HS-5 (cell line): ENCODE measurements around the gene RNASE7.

Source experiments
- DNase-seq: peaks from one replicate; pipeline ENCODE4 v3.0.0-alpha.2; 2012; ENCODE audit warnings: low read depth

The RNASE7 gene

GRCh38 chr14:21068521-21069387 lies 26.6 kb downstream of the RNASE7 start:
- DNase-seq = no peak

DNA sequence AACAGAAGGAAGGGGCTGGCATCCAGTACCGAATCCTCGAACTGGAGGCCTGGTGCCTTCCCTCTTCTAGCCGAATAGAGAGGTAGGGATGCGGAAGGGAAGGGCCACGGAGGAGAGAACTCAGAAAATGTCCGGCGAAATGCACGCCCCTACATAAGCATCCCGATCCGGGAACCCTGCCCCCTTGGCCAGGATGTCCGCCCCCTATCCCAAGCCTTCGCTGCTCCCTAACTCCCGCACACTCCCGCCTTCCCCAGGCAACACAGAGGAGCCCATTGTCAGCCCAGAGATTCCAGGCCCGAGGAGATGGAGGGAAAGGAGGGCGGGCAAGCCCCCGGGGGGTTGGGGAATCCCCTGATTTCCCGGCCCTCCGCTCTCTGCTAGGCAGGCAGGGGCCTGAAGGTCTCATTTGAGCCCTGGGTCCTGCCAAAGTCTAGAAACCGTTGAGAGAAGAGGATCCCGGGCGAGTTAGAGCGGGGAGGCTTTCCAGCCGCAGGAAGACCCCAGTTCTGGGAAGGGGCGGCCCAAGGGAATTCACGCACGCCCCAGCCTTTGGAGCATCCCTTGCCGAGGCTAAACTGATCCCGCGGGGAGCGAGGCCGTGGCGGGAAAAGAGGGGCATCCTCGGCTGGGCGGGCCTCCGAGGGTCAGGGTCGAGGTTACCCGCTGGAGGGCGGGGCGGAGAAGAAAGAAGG lies 27.4 kb downstream of the RNASE7 start:
- DNase-seq = no peak

GRCh38 chr14:21070083-21070609 lies 28.0 kb downstream of the RNASE7 start, which contains the start of gene ARHGEF40:
Gene ARHGEF40 (plus strand): TSS chr14:21070304. CDS start chr14:21070397, 93 bp downstream.
- no peak for DNase-seq

DNA sequence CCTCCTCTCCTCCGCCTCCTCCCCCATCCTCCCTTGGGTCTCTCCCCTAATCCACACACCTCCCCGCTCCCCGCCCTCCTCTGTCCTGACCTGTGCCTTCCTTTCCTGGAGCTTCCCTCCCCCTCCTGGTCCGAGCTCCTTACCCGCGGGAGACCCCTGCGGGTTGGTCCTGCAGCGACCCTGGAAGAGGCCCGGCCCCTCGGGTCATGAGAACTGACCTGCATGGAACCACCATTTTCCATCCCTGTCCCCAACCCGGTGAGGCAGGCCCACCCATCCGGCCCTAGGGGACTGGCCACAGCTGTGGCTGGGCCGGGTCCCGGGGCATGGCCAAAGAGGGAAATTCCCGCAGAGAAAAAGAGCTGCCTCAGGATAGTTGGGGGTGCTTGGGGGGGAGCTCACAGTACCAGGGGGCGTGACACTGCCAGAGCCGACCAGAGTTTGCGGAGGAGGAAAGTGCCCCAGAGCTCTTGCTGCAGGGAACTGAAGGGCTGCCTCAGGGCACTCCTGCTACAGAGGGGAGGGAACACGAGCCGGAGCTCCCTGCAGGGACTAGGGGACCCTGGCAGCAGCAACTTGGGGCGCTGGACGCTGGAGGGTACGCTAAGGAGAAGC lies 28.6 kb downstream of the RNASE7 start:
- DNase-seq = no peak

DNA sequence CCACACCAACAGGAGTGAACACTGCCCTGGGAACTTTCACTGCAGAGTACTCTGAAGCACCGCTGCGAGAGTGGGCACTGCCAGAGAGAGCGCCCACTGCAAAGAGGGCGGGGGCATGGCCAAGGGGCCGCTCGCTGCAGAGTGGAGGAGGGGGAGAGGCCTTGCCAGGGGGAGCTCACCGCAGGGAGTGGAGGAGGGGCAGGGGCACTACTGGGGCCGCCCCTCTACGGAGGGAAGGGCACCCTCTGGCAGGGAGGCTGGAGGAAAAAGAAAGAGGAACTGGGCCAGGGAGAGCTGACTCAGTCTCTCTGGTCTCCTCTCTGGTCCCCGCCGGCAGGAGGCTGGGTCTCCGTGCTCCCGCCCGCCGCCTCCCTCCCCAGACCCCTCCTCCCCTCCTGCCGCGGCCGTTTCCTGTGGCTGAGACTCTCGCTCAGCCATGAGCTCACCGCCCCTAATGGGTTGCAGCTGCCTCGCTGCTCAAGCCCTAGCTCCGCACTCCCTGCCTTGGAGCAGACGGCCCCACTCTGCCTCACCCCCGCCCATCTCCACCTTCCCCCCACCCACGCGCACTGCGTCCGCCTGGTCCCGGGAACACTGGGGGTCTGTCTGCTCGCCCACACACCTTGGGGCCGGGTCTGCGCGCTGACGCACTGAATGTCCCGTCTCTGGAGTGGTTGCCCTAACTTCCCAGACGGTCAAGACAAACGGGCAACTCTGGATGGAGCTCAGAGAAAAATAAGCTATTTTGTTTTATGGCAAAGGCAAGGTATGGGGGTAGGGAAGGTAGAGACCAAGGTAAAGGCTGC lies 29.3 kb downstream of the RNASE7 start:
- DNase-seq = peak; percentile 55

- DNase-seq = no peak
Observed at GRCh38 chr14:21072031-21072473, 29.9 kb downstream of the RNASE7 start.

DNA sequence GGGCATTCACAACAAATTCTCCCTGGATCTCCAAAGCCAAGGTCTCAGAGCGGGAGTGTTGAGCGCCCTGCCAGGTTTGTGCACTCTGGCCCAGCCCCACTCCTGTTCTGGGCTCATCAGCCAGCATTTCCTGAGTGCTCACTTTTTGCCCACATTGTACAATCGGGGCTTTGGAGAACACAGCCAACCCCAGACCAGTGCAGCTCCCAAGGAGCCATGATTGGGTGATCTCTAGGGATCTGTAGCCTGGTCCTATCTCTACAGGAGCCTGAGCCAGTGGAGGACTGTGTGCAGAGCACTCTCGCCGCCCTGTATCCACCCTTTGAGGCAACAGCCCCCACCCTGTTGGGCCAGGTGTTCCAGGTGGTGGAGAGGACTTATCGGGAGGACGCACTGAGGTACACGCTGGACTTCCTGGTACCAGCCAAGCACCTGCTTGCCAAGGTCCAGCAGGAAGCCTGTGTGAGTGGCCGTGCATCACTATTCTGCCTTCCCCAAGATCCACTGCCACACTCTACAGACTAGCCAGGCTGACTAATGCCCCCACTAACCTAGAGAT lies 30.7 kb downstream of the RNASE7 start:
- DNase-seq = no peak

DNA sequence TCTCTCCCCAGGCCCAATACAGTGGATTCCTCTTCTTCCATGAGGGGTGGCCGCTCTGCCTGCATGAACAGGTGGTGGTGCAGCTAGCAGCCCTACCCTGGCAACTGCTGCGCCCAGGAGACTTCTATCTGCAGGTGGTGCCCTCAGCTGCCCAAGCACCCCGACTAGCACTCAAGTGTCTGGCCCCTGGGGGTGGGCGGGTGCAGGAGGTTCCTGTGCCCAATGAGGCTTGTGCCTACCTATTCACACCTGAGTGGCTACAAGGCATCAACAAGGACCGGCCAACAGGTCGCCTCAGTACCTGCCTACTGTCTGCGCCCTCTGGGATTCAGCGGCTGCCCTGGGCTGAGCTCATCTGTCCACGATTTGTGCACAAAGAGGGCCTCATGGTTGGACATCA lies 31.8 kb downstream of the RNASE7 start:
- DNase-seq = no peak

DNA sequence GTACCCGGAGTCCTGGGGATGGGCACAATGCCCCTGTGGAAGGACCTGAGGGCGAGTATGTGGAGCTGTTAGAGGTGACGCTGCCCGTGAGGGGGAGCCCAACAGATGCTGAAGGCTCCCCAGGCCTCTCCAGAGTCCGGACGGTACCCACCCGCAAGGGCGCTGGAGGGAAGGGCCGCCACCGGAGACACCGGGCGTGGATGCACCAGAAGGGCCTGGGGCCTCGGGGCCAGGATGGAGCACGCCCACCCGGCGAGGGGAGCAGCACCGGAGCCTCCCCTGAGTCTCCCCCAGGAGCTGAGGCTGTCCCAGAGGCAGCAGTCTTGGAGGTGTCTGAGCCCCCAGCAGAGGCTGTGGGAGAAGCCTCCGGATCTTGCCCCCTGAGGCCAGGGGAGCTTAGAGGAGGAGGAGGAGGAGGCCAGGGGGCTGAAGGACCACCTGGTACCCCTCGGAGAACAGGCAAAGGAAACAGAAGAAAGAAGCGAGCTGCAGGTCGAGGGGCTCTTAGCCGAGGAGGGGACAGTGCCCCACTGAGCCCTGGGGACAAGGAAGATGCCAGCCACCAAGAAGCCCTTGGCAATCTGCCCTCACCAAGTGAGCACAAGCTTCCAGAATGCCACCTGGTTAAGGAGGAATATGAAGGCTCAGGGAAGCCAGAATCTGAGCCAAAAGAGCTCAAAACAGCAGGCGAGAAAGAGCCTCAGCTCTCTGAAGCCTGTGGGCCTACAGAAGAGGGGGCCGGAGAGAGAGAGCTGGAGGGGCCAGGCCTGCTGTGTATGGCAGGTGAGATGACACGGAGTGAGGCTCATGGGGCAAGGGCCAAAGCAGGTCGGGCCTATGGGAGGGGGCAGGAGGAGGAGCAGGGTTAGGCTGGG lies 32.5 kb downstream of the RNASE7 start:
- no peak for DNase-seq

DNA sequence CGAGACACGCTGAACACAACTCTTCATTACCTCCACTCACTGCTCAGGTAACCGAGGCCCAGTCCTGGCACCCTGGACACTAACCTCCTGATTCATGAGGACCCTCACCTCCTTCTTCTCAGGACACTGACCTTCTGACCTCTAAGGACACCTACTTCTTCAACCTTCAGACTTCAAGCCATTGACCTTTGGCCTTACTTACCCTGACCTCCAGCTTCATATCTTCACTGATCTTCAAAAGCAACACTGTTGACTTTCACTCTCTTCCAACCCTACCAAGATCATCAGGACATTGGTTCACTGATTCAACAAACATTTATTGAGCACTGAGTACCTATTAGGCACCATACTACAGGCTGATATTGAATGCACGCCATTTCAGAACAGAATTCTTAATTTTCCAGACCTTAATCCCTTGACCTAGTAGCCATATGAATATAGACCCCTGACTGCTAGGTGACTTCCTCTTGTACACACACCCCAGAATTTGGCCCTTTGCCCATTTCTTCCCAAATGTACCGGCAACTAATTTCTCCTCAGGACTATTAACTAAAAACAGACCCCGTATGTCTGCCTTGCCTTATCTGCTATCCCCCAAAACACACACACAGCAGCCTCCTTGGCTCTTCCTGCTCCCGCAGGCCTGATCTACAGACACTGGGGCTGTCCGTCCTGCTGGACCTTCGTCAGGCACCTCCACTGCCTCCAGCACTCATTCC lies 33.7 kb downstream of the RNASE7 start:
- DNase-seq = no peak

- no peak for DNase-seq
Observed at GRCh38 chr14:21077672-21078071, 35.5 kb downstream of the RNASE7 start.

DNA sequence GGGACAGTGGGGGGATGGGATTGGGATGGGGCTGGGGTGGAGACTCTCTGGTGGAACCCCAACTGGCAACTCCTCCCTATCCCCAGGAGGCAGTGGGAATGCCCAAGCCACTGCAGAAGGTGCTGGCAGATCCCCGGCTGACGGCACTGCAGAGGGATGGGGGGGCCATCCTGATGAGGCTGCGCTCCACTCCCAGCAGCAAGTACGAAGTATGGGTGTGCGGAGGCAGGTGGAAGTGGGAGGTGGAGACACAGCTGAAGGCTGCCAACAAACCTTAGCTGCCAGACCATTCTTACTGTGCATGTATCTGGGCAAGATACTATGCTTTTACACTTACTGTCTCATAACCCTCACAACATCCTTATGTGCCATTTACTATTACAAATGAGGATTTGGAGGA lies 36.1 kb downstream of the RNASE7 start:
- no peak for DNase-seq

GRCh38 chr14:21078726-21079125 lies 36.6 kb downstream of the RNASE7 start:
- DNase-seq = no peak

DNA sequence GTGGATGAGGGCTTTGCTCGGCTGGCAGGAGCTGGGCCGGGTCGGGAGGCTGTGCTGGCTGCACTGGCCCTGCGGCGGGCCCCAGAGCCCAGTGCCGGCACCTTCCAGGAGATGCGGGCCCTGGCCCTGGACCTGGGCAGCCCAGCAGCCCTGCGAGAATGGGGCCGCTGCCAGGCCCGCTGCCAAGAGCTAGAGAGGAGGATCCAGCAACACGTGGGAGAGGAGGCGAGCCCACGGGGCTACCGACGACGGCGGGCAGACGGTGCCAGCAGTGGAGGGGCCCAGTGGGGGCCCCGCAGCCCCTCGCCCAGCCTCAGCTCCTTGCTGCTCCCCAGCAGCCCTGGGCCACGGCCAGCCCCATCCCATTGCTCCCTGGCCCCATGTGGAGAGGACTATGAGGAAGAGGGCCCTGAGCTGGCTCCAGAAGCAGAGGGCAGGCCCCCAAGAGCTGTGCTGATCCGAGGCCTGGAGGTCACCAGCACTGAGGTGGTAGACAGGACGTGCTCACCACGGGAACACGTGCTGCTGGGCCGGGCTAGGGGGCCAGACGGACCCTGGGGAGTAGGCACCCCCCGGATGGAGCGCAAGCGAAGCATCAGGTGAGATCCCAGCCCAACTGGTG lies 39.5 kb downstream of the RNASE7 start:
- no peak for DNase-seq

- DNase-seq = no peak
Observed at GRCh38 chr14:21083565-21084325, 41.6 kb downstream of the RNASE7 start.

GRCh38 chr14:21084396-21084795 lies 42.2 kb downstream of the RNASE7 start:
- no peak for DNase-seq

DNA sequence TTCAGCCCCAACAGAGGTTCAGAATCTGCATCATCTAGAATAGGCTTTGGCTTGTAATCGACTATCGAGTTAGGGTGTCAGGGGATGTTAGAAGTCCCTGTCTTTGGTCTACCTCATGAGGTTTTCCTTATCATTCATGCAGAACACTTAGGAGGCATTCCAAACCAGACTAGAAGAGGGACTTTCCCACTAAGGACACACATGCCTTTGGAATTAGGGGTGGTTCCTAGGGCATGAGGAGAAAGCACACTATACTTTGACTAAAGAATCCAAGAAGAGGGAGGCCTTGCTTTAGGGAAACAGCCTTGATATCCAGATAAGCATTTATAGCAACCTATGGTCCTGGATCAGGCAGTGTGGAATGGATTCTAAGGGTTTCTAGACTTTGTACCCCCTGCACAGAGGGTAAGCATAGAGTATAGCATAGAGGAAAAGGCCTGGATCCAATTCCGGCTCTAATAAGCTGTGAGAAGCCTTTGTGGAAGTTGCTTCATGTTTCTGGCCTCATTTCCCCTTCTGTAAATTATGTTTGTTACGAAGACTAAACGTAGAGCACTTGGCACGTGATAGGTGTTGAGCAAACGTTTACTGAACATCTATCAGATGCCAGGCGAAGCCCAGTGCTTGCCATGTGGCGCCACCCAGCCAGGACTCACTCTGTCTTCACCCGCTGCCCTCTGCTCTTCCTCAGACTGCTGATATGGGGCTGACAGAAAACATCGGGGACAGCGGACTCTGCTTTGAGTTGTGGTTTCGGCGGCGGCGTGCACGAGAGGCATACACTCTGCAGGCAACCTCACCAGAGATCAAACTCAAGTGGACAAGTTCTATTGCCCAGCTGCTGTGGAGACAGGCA lies 43.1 kb downstream of the RNASE7 start:
- DNase-seq = no peak

DNA sequence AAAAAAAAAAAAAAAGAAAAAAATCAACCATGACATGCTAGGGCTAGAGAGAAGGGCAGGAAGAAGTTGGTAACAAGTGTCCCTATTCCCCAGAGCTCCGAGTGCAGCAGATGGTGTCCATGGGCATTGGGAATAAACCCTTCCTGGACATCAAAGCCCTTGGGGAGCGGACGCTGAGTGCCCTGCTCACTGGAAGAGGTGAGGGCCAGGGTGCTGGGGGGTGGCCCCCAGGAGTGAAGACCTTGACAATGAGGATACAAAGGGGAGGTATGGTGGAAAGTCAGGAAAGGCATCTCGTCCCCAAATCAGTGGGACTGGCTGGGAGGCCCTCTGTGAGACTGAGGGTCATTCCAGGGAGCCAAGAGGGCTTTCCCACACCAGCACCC lies 44.7 kb downstream of the RNASE7 start:
- DNase-seq = no peak
